ENCODE results near the gene HEXIM2. TPM values are rescaled to one million over a fixed set of nuclear protein-coding genes. Genes with fewer than 3 reads are reported as not detected.
A peak's percentile ranks its signal among the peaks of the same experiment; 100 is the strongest.

The HEXIM2 gene
- total and polyA plus RNA-seq, 12 donors = 3.0 to 10.3 (median 6.3) TPM

GRCh38 chr17:45168991-45169752 is 7.5 kb downstream of the HEXIM2 start:
- H3K9me3 ChIP-seq = no peaks in the 10 kb centered on the region
- no peaks in the 10 kb centered on the region for H3K27me3 ChIP-seq
- WGBS, 2 donors = 95% methylated on average over 43 of the region's 43 CpGs
- no peak for DNase-seq
- TF ChIP-seq CTCF (IDR thresholded peaks at IDR 0.05) = no peak
- peaks cover 0 to 16% (median 0%) of the 10 kb centered on the region in 9 donors for H3K36me3 ChIP-seq
- intact Hi-C loops (cut with DNase I) = no loop called here
- H3K4me3 ChIP-seq = no peak overlapping the region
- no peak overlapping the region for H3K27ac ChIP-seq
- ATAC-seq = no peak
- peaks cover 15 to 46% (median 28%) of the 10 kb centered on the region in 9 donors for H3K4me1 ChIP-seq

GRCh38 chr17:45170280-45170930 is 8.7 kb downstream of the HEXIM2 start:
- intact Hi-C loops (cut with DNase I) = no loop called here
- no peak for TF ChIP-seq CTCF (IDR thresholded peaks at IDR 0.05)
- no peaks in the 10 kb centered on the region for H3K9me3 ChIP-seq
- ATAC-seq = peak in 2 of 8 donors; percentile 6 to 29
- H3K4me1 ChIP-seq = peaks cover 15 to 40% (median 28%) of the 10 kb centered on the region in 9 donors
- H3K27me3 ChIP-seq = no peaks in the 10 kb centered on the region
- peaks cover 0 to 13% (median 0%) of the 10 kb centered on the region in 9 donors for H3K36me3 ChIP-seq
- no peak for DNase-seq
- WGBS, 2 donors = 84 to 85% methylated on average over 12 of the region's 12 CpGs
- H3K4me3 ChIP-seq = peak overlapping the region in 1 of 10 donors; percentile 36
- H3K27ac ChIP-seq = peak overlapping the region; percentile 70 to 94 (median 84)

GRCh38 chr17:45170931-45171337 is 9.3 kb downstream of the HEXIM2 start:
- DNase-seq (peak; percentile 55 to 58), ATAC-seq (peak; percentile 64 to 86 (median 80))
- Histone ChIP-seq H3K36me3 (peaks cover 0 to 13% (median 0%) of the 10 kb centered on the region in 9 donors), H3K9me3 (no peaks in the 10 kb centered on the region), H3K27me3 (no peaks in the 10 kb centered on the region), H3K27ac (peak overlapping the region; percentile 70 to 94 (median 84)), H3K4me1 (peaks cover 15 to 36% (median 28%) of the 10 kb centered on the region in 9 donors), H3K4me3 (peak overlapping the region in 7 of 10 donors; percentile 11 to 47 (median 35))
- no peak for TF ChIP-seq CTCF (IDR thresholded peaks at IDR 0.05)
- WGBS, 2 donors = 32 to 34% methylated on average over 5 of the region's 5 CpGs
- intact Hi-C loops (cut with DNase I) = no loop called here

- peak in 7 of 8 donors; percentile 6 to 43 (median 25) for ATAC-seq
- 36 to 39% methylated on average over 20 of the region's 20 CpGs for WGBS, 2 donors
- Histone ChIP-seq H3K27me3 (no peaks in the 10 kb centered on the region), H3K36me3 (peaks cover 0 to 13% (median 0%) of the 10 kb centered on the region in 9 donors), H3K4me1 (peaks cover 15 to 40% (median 28%) of the 10 kb centered on the region in 9 donors), H3K4me3 (peak overlapping the region in 7 of 10 donors; percentile 11 to 47 (median 35)), H3K27ac (peak overlapping the region; percentile 70 to 94 (median 84)), H3K9me3 (no peaks in the 10 kb centered on the region)
- intact Hi-C loops (cut with DNase I) = no loop called here
- no peak for TF ChIP-seq CTCF (IDR thresholded peaks at IDR 0.05)
- peak in 1 of 2 donors; percentile 20 for DNase-seq
These were observed 9.9 kb downstream of the HEXIM2 start for GRCh38 chr17:45171338-45172231.
